Right lobe of liver (tissue), 6 donors: Measurements from ENCODE around the gene HDAC9. TPM values are rescaled to one million over a fixed set of nuclear protein-coding genes. Genes with fewer than 3 reads are reported as not detected.

Source experiments
- ATAC-seq, 4 donors: fragments of 200-7000 bp; cut with Tn5 transposase; one replicate each; pipeline ENCODE4 v1.9.1; 2020; ENCODE audit warnings: mild to moderate bottlenecking in 4 of 4, moderate library complexity in 4 of 4
- DNase-seq, 3 donors: peaks; one replicate each; pipeline ENCODE4 v3.0.0-alpha.2; 2020
- H3K27ac ChIP-seq, 3 donors: fragments of 200-600 bp; one replicate each; pipeline ENCODE4 v1.8.0; 2022
- H3K27me3 ChIP-seq, 2 donors: fragments of 200-600 bp; one replicate each; pipeline ENCODE4 v1.8.0; 2022
- H3K36me3 ChIP-seq, 4 donors: fragments of 200-600 bp; sonication (generic) in 1 of 4; one replicate each; pipeline versions ENCODE4 v1.5.1 to v1.8.0; 2017 to 2022; ENCODE audit warnings: control low read depth in 1 of 4
- H3K4me1 ChIP-seq, 4 donors: fragments of 200-600 bp; sonication (generic) in 1 of 4; one replicate each; pipeline versions ENCODE4 v1.5.1 to v1.8.0; 2017 to 2022; ENCODE audit warnings: control low read depth in 1 of 4
- H3K4me3 ChIP-seq, 3 donors: fragments of 200-600 bp; one replicate each; pipeline ENCODE4 v1.8.0; 2022
- H3K9me3 ChIP-seq, 4 donors: fragments of 200-600 bp; sonication (generic) in 1 of 4; one replicate each; pipeline versions ENCODE4 v1.5.1 to v1.8.0; 2017 to 2022; ENCODE audit warnings: control low read depth in 1 of 4
- POLR2A ChIP-seq: fragments of 450-650 bp; IDR thresholded peaks from one replicate; pipeline ENCODE4 v1.6.1; 2017; ENCODE audit warnings: antibody characterized with exemption, mild to moderate bottlenecking
- WGBS: methylation state at CpG from one replicate; pipeline ENCODE4 v1.1.6; 2018; ENCODE audit warnings: low coverage, low lambda C conversion rate; ENCODE audit not compliant: insufficient coverage; ENCODE audit errors: missing lambda C conversion rate; 5-methylcytosine and 5-hydroxymethylcytosine counted together
- intact Hi-C, 2 donors: fragments of 100-400 bp; cut with DNase I; formaldehyde crosslinking; loops; one replicate each; pipeline versions ENCODE4 v1.11.2 to v1.14.1; 2022
- total RNA-seq, 6 experiments: library from RNA; depleted of rRNA in 2 of 6; stranded (reverse); fragments of >200 nt in 2 of 6; fragmentation: NEBNext Ultra II Directional in 3 of 6; extraction: Animal tissue kit (Norgen Biotek cat#: 25700) in 3 of 6; gene quantifications; one replicate each; pipeline versions ENCODE4 v1.1.0 to v1.2.4, GENCODE V29; 2016 to 2023
- TF ChIP-seq, protein P1 (sequence below), 4 donors: fragments of 200-600 bp in 3 of 4; fragments of 450-650 bp in 1 of 4; IDR thresholded peaks; one replicate each; pipeline versions ENCODE4 v1.5.1 to v1.8.0; 2016 to 2022; ENCODE audit warnings: antibody characterized with exemption in 4 of 4, mild to moderate bottlenecking in 2 of 4
- donor health status: DM: no; HTN: yes; CAD: no.
- donor health status: DM: no; HTN: no; CAD: no.
- donor health status: DM: no; HTN: no; CAD: no.
- donor health status: DM: no; HTN: yes; CAD: no.
- donor health status: DM: no; HTN: yes; CAD: no.

The HDAC9 gene
- total RNA-seq, 6 experiments from 2014 or later, result 1.0 to 4.1 (median 2.5) TPM

DNA sequence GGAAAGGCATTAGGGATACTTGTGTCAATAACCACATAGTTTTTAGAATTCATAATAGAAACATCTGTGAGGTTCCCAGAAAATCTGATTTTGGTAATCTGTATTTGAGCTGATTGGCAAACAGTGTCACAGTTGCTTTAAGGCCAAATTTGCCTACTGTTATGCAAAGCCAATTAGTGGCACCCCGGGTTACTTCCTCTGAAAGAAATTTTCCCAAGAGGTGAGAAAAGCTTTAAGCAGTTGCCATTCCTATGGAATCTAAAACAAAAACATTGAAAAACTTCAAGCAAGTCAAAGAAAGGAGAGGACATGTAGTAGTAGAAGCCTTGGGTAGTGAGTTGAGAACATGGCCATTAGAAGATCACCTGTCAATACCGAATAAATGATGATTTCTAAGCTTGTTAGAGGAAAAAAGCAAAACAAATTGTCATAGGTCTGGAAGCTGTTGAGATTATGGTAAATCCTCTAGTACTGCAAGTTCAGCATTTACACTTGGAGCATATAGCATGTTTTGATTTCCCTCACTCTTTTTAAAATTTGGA is 445.1 kb downstream of the HDAC9 start:
- H3K4me1 ChIP-seq, result no peaks in the 10 kb centered on the region
- no peaks in the 10 kb centered on the region for H3K36me3 ChIP-seq
- no peak for ATAC-seq
- TF ChIP-seq, protein P1, sequence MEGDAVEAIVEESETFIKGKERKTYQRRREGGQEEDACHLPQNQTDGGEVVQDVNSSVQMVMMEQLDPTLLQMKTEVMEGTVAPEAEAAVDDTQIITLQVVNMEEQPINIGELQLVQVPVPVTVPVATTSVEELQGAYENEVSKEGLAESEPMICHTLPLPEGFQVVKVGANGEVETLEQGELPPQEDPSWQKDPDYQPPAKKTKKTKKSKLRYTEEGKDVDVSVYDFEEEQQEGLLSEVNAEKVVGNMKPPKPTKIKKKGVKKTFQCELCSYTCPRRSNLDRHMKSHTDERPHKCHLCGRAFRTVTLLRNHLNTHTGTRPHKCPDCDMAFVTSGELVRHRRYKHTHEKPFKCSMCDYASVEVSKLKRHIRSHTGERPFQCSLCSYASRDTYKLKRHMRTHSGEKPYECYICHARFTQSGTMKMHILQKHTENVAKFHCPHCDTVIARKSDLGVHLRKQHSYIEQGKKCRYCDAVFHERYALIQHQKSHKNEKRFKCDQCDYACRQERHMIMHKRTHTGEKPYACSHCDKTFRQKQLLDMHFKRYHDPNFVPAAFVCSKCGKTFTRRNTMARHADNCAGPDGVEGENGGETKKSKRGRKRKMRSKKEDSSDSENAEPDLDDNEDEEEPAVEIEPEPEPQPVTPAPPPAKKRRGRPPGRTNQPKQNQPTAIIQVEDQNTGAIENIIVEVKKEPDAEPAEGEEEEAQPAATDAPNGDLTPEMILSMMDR (IDR thresholded peaks at IDR 0.05), result no peak
- no peak for TF ChIP-seq POLR2A
- intact Hi-C loops, result no loop called here
- 9% methylated on average over 2 of the region's 2 CpGs for WGBS
- H3K9me3 ChIP-seq, result peaks cover 0 to 2% (median 0%) of the 10 kb centered on the region in 4 donors
- no peak for DNase-seq
- H3K4me3 ChIP-seq, result no peak overlapping the region
- no peak overlapping the region for H3K27ac ChIP-seq
- H3K27me3 ChIP-seq, result no peaks in the 10 kb centered on the region

DNA sequence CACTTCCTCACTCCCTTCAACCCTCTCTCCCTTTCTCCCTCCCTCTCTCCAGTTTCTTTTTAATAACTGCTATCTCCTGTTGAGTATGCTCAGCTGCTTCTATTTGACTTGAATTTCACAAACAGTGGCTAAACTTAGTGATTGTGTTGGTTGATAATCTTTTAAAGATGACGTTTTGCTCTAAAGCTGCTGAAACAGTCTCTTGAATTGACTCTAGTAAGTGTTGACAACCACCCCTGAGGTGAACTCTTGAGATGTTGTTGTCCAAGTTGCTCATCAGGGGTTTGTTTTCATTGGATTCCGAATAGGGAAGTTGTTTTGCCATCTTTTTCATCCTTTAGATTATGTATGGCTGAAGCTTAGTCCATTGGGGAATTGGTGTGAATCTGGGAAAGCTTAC is 445.7 kb downstream of the HDAC9 start:
- Histone ChIP-seq H3K27ac (no peak overlapping the region), H3K4me3 (no peak overlapping the region), H3K27me3 (no peaks in the 10 kb centered on the region), H3K9me3 (peaks cover 0 to 2% (median 0%) of the 10 kb centered on the region in 4 donors), H3K4me1 (no peaks in the 10 kb centered on the region), H3K36me3 (no peaks in the 10 kb centered on the region)
- ATAC-seq (no peak), DNase-seq (no peak)
- no peak for TF ChIP-seq POLR2A
- TF ChIP-seq, protein P1 (IDR thresholded peaks at IDR 0.05), result no peak
- WGBS, result 9% methylated on average over 2 of the region's 2 CpGs
- intact Hi-C loops, result no loop called here

DNA sequence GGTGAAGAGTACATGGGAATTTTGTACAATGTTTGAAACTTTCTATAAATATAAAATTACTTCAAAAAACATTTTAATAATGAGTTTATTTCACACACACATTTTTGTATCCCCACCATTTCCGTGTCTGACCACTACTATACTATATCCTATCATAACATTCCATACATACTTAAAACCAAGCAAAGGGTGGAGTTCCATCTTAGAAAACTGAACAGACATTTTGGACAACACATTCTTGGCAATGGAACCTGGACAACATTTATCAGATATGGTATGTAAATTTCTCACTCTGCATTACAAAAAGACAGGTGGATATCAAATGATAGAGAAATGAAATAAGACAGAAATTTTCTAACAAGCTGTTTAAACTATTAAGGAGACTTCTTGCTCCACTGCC is 453.0 kb downstream of the HDAC9 start:
- intact Hi-C loops, result no loop called here
- Histone ChIP-seq H3K4me1 (no peaks in the 10 kb centered on the region), H3K4me3 (no peak overlapping the region), H3K27me3 (no peaks in the 10 kb centered on the region), H3K27ac (no peak overlapping the region), H3K9me3 (no peaks in the 10 kb centered on the region), H3K36me3 (no peaks in the 10 kb centered on the region)
- WGBS, result 17% methylated on average over 1 of the region's 1 CpG
- ATAC-seq, result no peak
- no peak for DNase-seq
- TF ChIP-seq POLR2A, result no peak
- TF ChIP-seq, protein P1 (IDR thresholded peaks at IDR 0.05), result no peak

DNA sequence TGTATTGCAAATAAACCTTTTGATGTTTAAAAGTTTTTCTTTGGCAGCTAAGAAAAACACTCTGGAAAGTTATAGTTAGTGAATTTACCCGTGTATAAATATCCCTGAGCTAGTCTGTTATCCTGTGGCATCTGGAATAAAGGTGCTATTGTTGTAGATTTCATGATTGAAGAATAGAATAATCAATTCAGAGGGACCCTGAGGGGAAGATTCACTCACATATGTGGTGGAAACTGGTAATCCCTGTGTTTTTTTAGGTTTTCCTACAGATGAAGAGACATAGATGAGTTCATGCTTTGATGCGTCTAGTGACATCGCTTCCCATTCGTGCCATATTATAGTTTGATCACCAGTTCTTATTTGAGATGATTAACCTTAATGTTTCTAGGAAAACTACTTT is 457.3 kb downstream of the HDAC9 start:
- H3K4me1 ChIP-seq, result no peaks in the 10 kb centered on the region
- WGBS, result 78% methylated on average over 4 of the region's 4 CpGs
- no peak for ATAC-seq

More for the DNA sequence above, 457.3 kb downstream of the HDAC9 start:
- intact Hi-C loops, result no loop called here
- DNase-seq, result no peak
- Histone ChIP-seq H3K36me3 (no peaks in the 10 kb centered on the region), H3K4me3 (no peak overlapping the region), H3K27me3 (no peaks in the 10 kb centered on the region), H3K27ac (no peak overlapping the region), H3K9me3 (no peaks in the 10 kb centered on the region)
- no peak for TF ChIP-seq POLR2A
- TF ChIP-seq, protein P1 (IDR thresholded peaks at IDR 0.05), result no peak
